GM12801 (cell line): ENCODE measurements around the gene POMP.

Experiments
- CTCF ChIP-seq: IDR thresholded peaks from one replicate; pipeline ENCODE4 v1.5.1; 2011; ENCODE audit warnings: control low read depth; ENCODE audit not compliant: insufficient read length; ENCODE audit errors: extremely low read depth

Gene POMP

DNA sequence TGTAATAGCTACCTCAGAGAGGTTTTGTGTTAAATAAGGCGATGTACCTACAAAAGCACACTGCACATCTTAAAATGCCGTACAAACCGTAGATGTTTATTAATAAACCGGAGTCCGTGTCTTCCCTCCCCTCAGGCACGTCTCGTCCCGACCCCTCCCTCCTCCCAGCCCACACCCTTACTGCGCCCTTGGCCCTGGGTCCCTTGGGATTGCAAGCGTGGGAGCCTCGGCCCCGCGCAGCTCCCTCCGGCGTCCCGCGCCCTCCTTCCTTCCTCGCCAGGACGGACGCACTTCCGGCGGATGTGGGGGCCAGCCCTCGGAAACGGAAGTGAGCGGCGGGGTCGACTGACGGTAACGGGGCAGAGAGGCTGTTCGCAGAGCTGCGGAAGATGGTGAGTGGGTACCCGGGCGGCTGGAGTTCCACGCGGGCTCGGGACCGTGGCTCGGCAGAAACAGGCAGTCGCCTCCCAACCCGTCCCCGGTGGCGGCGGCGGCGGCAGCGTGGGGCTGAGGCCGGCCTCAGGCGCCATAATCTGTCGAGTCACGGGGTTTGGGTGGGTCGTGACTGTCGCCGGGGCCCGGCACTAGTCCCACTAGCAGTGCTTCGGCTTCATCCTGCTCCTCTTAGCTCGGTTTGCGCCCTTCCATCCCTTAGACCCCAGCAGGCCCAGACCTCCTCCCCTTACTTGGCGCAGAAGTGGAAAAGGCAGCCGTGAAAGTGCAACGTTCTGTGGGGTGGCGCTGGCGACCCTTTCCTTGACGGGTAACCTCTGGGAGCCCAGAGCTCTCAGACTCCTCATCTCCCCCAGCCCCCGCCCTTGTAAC, at the start of gene POMP:
Gene POMP (plus strand): TSS at position 335 of the 825 bp plus-strand sequence. CDS start 55 bp downstream, at position 390.
- TF ChIP-seq CTCF = no peak

- TF ChIP-seq CTCF = no peak
Measured at GRCh38 chr13:28609381-28609780, 49.5 kb upstream of the POMP start.

- TF ChIP-seq CTCF = no peak
Measured at GRCh38 chr13:28609926-28610325, 49.0 kb upstream of the POMP start.

DNA sequence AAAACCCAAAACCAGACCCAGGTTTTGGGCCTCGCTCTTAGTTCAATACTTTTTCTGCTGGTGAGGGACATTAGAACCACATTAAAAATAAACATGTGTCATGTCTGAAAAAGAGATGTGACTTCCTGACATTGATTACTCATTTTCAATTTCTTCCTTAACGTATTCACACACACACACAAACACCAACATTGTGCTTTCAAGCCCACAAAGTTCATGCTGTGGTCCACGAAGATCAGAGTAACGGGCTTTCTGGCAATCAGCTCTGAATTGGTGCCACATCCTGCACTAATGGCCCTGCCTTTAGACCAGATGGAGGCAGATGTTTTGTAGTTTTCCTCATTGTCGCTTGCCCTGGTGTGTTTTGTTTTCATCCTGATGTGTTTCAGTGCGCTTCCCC, 47.9 kb upstream of the POMP start:
- TF ChIP-seq CTCF = no peak

- no peak for TF ChIP-seq CTCF
Measured at GRCh38 chr13:28611654-28612131, 47.2 kb upstream of the POMP start.

DNA sequence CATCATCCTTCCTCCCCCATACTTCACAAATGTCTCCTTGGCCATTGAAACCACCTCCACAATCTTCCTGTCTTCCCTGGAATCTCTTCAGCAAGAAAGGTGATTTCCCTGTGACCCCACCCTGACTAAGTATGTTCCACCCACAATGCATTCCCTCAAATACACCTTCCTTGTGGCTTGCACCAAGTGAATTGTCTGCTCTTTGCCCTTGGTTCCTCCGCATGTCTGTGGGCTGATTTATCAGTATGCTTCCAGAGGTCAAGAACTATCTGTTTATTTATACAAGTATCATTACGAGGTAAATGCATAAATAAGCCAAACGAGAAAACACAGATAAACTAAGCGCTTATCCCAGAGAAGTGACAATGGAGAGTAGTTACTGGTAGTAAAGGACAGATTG, 45.4 kb upstream of the POMP start:
- no peak for TF ChIP-seq CTCF

- no peak for TF ChIP-seq CTCF
Measured at GRCh38 chr13:28615916-28616446, 42.9 kb upstream of the POMP start.
